Measurements from ENCODE around the gene CMIP.

Gene CMIP

DNA sequence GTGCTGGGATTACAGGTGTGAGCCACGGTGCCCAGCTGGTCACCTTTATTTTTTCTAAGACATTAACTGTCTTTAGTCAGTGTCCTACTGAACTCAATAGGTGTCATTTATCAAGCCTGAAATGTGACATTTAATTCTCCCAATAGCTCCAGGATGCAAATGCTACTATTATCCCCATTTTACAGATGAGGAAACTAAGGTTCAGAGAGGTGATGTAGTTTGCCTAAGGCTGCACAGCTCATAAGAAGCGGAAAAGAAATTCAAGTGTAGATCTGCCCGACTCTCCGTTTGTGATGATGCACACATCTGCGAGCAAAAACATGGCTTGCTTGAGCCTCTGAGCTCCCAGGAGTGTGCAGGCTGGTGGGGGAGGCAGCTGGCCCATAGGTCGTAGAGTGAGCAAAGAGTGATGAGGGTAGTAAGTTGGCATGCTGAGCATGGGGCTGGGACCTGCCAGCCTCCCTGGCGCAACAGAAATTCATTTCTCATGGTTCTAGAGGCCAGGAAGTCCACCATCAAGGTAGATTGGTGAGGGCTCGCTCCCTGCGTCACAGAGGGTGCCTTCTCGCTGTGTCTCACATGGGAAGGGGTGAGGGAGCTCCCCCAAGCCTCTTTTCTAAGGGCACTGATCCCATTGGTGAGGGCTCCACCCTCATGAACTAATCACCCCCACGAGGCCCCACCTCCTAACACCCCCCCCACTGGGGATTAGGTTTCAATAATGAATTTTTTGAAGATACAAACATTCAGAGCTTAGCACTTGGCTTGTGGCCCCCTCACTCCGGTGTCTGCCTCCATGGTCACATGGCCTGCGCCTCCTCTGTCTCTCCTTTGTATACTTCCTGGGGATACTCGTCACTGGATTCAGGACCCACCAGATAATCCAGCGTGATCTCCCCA lies 193.0 kb downstream of the CMIP start:
- no peak for DNase-seq (ENCODE audit: low read depth in 2 of 2)

DNA sequence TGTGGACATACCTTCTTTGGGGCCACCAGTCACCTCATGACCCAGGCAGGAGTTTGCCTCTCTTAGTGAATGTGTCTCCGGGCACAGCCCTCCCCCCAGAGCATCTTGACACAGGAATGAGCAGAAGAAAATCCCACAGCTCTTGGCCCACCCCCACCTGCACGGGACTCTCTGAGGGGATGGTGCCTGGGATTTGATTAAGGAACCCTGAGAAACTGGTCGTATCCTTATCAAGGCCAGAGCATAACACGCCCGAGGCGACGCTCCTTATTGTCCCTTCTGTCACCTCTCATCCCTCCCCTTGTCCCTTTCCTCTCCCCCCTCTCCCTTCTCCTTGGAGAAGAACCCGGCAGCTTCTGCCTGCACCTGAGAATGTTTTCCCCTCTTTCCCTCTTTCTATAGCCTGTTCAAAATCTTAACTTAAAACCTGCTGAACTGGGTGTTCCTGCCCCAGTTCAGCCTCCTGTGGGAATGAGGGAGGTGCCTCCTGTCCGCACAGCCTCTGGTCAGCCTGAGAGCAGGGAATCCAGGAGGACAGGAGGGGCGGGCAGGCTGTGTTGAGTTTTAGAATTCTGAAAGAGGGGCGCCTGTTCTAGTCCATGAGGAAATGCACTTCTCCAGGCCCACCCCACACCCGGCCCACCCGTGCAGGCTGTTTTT lies 193.8 kb downstream of the CMIP start:
- no peak for DNase-seq (ENCODE audit: low read depth in 2 of 2)

DNA sequence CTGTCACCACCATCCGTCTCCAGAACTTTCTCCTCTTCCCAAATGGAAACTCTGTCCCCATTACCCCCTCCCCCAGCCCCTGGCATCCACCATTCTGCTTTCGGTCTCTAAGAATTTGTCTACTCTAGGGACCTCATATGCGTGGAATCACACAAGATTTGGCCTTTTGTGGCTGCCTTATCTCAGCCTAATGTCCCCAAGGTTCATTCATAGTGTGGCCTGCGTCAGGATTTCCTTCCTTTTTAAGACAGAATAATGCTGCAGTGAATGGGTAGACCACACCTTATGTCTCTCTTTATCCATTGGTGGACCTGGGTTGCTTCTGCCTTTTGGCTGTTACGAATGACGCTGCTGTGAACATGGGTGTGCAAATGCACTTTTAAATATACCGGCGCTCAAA lies 194.7 kb downstream of the CMIP start:
- DNase-seq (ENCODE audit: low read depth in 2 of 2) = no peak

DNA sequence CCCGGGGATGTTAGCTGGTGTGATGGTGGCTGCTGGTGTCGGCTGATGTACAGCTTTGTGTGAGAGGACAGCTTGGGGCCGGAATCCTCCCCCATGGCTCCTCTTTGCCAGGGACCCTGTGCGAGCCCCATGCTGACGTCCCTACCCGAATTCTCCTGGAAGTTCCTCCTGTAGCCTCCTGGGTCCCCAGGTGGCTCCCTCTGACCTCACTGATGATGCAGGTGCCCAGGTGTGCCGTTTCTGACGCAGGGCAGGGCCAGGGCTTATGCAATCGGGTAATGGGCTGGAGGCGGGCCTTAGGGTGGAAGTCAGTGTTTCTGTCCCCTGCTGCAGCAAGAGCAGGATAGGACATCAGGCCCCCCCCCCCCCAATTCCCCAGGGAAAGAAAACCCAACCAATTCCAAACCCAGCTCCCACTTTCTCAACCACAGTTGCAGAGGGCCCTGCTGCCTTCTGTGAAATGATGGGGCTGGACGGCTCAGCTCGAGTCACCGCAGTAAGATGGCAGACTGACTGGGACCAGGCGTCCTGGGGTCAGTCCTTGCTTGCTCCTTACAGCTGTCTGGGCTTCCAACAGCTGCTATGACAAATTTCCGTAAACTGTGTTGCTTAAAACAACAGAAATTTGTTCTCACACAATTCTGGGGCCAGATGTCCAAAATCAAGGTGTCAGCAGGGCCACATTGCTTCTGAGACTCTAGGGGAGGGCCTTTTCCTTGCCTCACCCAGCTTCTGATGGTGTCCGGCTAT lies 195.5 kb downstream of the CMIP start:
- DNase-seq (ENCODE audit: low read depth in 2 of 2) = no peak

DNA sequence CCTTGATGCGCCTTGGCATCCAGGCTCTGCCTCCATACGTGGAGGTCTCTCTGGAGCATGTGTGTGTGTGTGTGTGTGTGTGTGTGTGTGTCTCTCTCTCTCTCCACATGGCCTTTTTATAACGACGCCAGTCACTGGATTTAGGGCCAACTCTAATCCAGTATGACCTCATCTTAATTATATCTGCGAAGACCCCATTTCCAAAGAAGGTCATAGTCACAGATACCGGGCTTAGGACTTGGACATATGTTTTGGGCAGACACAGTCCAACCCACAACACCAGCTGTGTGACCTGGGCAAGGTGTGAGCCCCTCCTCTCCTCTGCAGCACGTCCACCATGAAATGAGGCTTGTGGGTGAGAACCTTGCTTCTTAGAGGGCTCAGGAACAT lies 196.1 kb downstream of the CMIP start:
- no peak for DNase-seq (ENCODE audit: low read depth in 2 of 2)

DNA sequence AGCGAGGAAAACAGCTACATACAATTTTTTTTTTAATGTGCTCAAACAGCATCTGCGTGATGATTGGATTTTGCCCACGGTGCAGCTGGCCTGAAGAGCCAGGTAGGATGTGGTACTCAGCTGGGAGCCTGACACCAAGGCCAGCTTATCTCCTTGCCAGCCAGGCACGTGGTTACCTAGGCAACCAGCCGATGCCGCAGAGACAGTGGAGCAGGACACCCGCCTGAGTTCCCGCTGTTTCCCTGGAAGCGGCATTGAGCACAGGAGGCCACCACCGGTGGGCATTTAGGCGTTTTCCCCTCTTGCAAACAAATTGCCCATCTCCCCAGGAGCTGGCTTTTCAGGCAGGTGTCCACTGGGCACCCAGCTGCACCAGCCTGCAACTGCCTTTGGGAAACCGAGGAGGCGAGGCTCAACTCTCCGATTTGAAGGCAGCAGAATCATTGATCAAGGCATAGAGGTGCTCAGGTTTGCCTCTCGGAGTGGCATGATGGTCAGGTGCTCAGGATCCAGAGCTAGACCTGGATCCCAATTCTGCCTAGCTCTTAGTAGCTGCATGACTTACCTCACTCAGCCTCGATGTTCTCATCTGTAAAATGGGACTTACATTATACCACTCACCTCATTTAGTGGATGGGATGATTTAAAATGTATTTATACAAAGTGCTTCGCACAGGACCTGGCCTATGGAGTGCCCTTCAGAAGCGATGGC lies 196.9 kb downstream of the CMIP start:
- no peak for DNase-seq (ENCODE audit: low read depth in 2 of 2)

DNA sequence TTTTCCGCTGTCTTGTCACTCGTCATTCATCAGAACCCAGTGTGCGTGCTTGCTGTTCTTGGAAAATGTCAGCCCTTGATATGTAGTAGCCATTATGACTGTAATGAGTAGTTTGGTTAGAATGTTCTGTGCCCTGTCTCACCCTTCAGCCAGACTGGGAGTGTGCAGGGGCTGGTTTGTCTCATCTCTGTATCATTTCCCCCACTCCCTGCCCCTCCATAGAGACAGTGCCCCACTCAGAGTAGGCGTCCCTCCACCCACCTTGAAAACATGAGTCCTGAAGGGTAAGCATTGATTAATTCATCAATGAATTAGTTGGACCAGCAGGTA lies 197.5 kb downstream of the CMIP start:
- no peak for DNase-seq (ENCODE audit: low read depth in 2 of 2)

DNA sequence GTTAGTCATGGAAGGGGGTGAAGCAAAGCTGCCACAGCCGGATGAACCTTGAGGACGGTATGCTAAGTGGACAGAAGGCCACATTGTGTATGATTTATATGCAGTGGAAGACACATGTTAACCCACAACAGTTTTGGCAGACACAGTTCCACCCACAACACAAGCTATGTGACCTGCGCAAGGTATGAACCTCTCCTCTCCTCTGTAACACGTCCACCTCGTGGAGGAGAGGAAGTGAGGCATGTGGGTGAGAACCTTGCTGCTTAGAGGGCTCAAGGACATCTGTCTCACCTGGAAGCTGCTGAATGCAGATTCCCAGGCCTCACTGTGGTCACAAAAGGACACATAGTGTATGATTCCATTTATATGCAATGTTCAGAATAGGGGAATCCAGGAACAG lies 198.3 kb downstream of the CMIP start:
- no peak for DNase-seq (ENCODE audit: low read depth in 2 of 2)

DNA sequence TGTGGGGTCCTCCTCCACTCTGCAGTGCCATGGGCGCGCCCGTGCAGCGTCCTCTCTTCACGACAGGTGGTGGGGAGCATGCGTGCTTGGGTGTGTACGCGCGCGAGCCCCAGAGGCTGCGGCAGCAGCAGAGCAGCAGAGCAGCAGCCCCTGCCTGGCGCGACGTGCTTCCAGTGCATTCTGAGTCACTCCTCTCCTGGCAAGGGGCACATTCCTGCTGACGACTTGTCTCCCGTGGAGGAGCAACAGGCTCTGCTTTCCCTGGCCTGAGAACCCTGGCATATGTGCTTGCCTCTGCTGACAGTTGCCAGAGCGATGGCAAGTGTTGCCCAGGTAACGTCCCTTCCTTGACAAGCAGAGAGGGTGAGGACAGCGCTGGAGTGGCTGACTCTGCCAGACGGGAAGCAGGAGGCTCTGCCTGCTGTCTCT lies 200.7 kb downstream of the CMIP start:
- no peak for DNase-seq (ENCODE audit: low read depth in 2 of 2)

DNA sequence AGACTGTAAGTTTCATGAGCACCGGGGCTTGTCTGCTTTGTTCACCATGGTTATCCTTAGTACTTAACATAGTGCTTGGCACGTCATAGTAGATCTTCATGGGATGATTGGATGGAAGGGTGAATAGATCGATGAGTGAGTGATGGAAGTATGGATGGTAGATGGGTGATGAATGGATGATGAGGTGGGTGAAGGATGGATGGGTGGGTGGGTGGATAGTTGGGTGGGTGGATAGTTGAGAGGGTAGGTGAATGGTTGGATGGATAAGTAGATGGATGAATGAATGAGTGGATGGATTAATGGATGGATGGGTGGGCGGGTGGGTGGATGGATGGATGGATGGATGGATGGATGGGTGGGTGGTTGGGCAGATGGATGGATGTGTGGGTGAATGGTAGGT lies 201.3 kb downstream of the CMIP start:
- no peak for DNase-seq (ENCODE audit: low read depth in 2 of 2)

DNA sequence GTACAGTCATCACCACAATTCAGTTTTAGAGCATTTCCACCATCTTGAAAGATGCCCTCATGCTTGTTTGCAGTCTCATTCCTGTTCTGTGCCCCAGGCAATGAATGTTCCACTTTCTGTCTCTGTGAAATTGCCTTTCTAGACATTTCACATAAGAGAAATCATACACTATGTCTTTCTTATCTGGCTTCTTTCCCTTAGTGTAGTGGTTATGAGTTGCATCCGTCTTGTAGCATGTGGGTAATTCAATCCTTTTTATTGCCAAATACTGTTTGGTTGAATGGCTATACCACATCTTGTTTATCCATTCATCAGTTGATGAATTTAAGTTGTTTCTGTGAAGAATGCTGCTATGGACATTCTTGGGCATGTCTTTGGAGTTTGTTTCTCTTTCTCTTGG lies 202.0 kb downstream of the CMIP start:
- no peak for DNase-seq (ENCODE audit: low read depth in 2 of 2)

DNA sequence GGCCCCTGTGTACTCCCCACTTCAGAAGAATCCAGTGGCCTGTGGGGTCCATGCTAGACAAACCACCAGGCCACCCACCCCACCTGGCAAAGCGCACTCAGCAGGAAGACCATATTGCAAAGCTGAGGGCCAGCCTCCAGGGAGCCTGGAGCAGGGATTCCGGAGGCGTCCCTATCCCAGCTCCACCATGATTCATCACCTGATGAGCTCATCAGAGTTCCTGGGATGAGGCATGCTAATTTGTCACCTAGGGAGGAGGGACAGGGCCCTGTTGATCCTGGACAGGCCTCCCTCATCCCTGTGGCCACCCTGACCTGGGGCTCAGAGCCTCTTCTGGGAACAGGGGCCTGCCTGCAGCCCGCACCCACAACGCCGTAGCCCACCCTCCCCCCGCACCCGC lies 202.9 kb downstream of the CMIP start:
- DNase-seq (ENCODE audit: low read depth in 2 of 2) = no peak

DNA sequence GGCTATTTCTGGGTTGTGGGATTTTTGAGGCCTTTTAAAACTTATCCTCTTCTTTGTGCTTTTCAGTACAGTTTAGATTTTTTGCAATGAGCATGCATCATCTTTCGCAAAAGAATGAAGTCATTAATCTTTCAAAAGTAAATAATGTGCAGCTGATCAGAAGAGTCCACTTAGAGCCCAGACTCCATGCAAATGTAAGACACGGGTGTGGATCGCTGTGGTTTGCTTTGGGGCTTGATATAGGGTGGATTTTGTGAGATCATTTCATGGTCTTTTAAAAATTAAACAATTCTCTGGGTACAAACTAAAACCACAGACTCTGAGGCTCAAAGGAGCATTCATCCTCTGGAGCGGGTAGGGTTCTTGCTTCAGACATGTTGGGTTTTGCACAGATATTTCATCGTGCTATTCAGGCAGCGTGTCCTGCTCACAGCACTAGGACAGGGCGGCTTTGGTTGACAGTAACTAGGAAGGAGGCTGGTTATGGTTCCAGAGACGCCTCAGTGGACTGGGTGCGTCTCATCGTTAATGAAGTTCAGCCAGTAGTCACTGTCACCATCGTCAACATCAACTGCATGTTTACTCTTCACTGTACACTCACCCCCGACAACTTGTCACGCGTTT lies 205.1 kb downstream of the CMIP start:
- DNase-seq (ENCODE audit: low read depth in 2 of 2) = no peak

DNA sequence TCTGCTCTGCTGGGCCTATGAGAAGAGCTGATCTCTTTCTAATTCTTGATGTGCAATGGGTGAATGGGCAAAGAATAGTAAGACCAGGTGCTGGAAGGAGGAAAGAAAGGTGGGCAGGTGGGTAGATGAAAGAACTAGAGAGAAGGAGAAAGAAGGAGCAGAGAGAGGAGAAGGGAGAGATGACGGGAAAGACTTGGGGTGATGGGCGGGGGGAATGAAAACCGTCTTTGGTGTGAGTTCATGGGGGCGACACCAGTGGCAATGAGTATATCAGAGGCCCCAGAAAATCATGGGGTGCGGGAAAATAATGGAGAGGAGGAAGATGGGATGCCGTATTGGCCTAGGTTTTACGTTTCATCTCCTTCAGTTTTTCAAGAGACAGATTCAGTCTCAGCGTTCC lies 205.7 kb downstream of the CMIP start:
- DNase-seq (ENCODE audit: low read depth in 2 of 2) = no peak

DNA sequence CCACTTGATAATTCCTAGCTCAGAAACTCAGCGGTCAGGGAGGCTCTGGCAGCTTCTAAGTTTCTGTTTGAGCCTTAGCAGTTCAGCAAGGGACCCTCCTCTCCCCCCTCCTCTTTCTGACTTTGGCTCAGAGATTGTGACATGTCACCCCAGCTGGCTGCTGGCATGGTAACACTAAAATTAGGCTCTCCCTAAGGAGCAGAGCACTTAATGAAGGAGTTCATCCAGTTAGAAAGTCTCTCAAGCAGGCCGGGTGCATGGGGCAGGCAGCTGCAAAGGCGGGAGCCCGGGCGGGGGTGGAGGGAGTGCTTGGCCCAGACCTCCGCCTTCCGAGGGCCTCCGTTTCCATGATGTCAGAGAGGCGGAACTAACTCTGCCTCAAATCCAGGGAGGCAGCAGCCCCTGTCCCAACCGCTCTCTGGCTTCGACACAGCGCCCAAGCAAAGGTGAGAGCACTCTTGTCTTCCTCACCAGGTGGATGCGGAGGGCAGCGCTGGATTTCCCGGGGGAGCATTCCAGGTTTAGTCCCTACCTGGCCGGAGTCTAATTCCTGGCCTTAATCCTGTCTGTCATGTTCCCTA lies 206.5 kb downstream of the CMIP start:
- DNase-seq (ENCODE audit: low read depth in 2 of 2) = no peak

DNA sequence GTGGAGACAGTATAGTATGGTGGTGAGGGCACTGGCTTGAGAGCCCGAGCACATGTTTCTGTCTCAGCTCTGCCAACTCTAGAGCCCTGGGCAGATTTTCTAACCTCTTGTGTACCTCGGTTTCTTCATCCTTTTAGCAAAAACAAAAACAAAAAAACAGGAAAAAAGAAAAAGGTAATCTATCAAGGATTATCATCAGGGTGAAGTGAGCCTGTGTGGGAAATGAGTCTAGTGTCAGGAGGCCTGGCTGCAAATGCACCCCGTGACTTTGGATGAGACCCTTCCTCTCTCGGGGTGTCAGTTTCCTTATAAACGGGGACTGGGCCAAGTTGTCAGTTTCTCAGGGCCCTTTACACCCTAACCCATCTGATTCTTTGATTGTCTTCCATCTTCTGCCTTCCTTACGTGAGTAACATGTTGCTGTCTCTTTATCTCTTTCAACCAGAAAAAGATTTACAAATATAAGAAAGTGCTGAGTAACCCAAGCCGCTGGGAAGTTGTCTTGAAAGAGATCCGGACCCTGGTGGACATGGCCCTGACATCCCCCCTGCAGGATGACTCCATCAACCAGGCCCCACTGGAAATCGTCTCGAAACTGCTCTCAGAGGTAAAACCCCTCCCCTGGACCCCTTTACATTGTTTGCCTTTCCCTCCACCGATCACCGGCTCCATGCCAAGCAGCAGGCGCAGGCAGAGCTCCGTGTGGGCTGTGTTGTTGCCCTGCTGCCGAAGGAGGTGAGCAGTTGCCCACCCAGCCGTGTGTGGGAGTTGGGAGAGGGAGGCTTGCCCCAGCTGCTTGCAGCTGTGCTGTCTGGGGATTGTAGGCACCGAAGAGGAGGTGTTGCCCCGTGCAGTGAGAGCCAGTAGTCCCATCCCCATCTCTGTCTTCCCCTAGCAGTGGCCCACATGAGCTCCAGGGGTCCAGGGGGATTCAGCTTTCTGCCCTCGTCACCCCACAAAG lies 207.4 kb downstream of the CMIP start:
- no peak for DNase-seq (ENCODE audit: low read depth in 2 of 2)

DNA sequence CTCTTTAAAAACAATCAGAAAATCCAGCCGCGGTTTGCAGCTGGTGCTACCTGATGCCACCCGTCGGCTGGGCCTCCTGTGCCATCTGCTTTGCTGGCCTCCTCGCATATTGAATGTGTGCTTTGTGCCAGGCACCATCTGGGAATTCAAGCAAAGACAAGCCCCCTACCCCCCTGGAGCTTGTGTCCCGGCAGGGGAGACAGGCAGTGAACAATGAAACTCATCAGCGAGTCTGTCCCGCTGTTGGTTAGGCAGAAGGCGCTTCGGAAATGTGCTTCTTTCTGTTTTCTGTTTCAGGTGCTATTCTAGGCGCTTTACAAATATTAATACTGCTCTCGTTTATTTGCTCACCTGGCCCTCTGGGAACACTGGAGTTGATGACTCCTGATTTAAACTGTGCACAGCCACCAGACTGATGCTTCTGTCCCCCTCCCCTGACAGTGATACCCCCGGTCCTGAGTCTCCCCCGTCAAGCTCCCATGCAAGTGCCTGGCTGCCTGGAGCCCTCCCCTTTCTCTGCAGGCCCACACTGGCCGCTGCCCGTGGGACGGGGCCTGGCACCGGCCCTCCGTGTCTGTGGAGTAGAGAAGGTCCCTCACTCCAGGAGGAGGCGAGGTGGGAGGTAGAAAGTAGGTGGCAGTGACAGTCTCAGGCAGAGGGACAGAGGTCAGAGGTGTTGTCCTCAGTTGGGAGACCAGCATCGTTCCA lies 208.3 kb downstream of the CMIP start:
- no peak for DNase-seq (ENCODE audit: low read depth in 2 of 2)

DNA sequence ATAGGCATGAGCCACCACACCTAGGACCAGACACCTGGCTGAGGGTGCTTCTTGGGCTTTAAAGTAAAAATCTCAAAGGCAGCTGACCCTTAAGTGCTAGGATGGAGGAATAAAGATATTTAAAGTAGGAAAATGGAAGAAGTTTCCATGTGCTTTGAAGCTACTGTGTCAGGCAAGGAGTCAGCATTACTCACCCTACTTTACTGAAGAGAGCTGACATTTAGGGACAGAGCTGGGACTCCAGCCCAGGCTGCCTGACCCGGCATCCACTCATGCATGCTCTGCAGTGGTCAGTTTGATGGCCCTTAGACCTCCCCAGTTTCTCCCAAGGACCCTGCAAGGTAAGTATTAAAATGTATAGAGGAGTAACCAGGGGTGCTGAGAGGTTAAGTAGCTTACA lies 209.7 kb downstream of the CMIP start:
- DNase-seq (ENCODE audit: low read depth in 2 of 2) = no peak

DNA sequence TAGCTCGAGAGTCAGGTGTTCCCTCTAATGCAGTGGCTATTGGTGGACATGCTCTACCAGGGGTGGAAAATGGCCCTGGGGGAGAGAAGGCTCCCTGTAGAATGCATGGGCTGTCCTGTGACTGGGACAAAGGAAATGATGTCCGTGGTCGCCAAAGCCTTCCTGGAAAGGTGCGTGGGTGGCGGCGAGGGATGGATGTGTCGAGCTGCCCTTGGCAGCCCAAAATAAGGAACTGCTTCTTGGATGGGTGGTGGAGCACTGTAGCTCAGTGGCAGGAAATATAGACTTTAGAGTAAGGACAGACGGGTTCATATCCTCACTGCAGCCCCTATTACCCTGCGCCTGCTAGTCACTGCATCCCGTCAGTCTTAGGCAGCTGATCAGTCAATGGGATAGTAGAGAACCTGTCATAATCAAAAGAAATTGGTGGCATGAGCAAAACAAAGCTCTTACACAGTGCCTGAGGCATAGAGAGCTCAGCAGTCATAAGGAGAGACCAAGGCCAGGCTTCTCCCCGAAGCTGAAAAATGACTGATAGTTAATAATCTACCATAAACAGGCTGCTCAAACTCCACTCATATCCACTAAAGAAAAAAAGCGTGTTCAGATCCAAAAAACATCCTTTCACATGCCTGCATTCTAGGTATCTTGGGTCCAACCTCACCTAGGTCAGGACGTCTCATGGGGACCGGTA lies 211.0 kb downstream of the CMIP start:
- no peak for DNase-seq (ENCODE audit: low read depth in 2 of 2)

Data from stimulated activated CD4-positive, alpha-beta T cell treated with anti-CD3 and anti-CD28 coated beads, Interleukin-1b, Interleukin-23, amount 100 ng/mL, for 1 hour (primary cell).